Liver (tissue), 9 donors: Measurements from ENCODE around the gene RAN. TPM values are rescaled to one million over a fixed set of nuclear protein-coding genes. Genes with fewer than 3 reads are reported as not detected.

Experiments
- DNase-seq: peaks from one replicate; pipeline ENCODE4 v3.0.0-alpha.2; 2017; ENCODE audit warnings: low spot score
- H3K27ac ChIP-seq, 2 donors: one replicate each; pipeline ENCODE4 v1.7.0; 2013; ENCODE audit warnings: inconsistent platforms in 2 of 2, low read length in 2 of 2, control low read depth in 1 of 2, low read depth in 1 of 2, mild to moderate bottlenecking in 1 of 2
- H3K27me3 ChIP-seq, 4 donors: one replicate each; pipeline versions ENCODE4 v1.6.1 to v1.7.0; 2013; ENCODE audit warnings: low read length in 3 of 4, inconsistent platforms in 1 of 4, mild to moderate bottlenecking in 1 of 4, moderate library complexity in 1 of 4; ENCODE audit not compliant: control insufficient read depth in 4 of 4, insufficient read depth in 4 of 4
- H3K36me3 ChIP-seq, 4 donors: one replicate each; pipeline versions ENCODE4 v1.6.1 to v1.7.0; 2013; ENCODE audit warnings: low read length in 3 of 4, mild to moderate bottlenecking in 3 of 4, low read depth in 1 of 4, moderate library complexity in 1 of 4; ENCODE audit not compliant: control insufficient read depth in 4 of 4, insufficient read depth in 3 of 4
- H3K4me1 ChIP-seq, 4 donors: one replicate each; pipeline versions ENCODE4 v1.6.1 to v1.7.0; 2013; ENCODE audit warnings: low read length in 3 of 4, mild to moderate bottlenecking in 3 of 4, moderate library complexity in 1 of 4; ENCODE audit not compliant: control insufficient read depth in 4 of 4, insufficient read depth in 4 of 4
- H3K4me3 ChIP-seq, 3 donors: one replicate each; pipeline versions ENCODE4 v1.6.1 to v1.7.0; 2013; ENCODE audit warnings: low read length in 3 of 3, control low read depth in 1 of 3, low read depth in 1 of 3, mild to moderate bottlenecking in 1 of 3
- H3K9ac ChIP-seq, 2 donors: one replicate each; pipeline ENCODE4 v1.7.0; 2013; ENCODE audit warnings: low read length in 2 of 2, mild to moderate bottlenecking in 2 of 2, moderate library complexity in 2 of 2, control low read depth in 1 of 2, low read depth in 1 of 2
- H3K9me3 ChIP-seq, 4 donors: one replicate each; pipeline versions ENCODE4 v1.6.1 to v1.7.0; 2013; ENCODE audit warnings: low read length in 3 of 4; ENCODE audit not compliant: control insufficient read depth in 4 of 4
- ATF3 ChIP-seq: IDR thresholded peaks from 2 replicates; pipeline ENCODE4 v1.6.1; 2016; ENCODE audit warnings: antibody characterized with exemption
- CTCF ChIP-seq: fragments of 150-350 bp; IDR thresholded peaks from 2 replicates; pipeline ENCODE4 v1.5.1; 2017; ENCODE audit warnings: improper control_type of control experiment, low read depth, low read length; ENCODE audit not compliant: missing input control
- EGR1 ChIP-seq, 2 donors: IDR thresholded peaks; 2 replicates each; pipeline ENCODE4 v1.6.1; 2016 to 2018; ENCODE audit warnings: antibody characterized with exemption in 2 of 2, low read depth in 2 of 2
- FOXA1 ChIP-seq: IDR thresholded peaks from 2 replicates; pipeline ENCODE4 v1.6.1; 2016; ENCODE audit warnings: antibody characterized with exemption
- FOXA2 ChIP-seq: IDR thresholded peaks from 2 replicates; pipeline ENCODE4 v1.6.1; 2016; ENCODE audit warnings: antibody characterized with exemption
- GABPA ChIP-seq, 2 donors: IDR thresholded peaks in 1 of 2; conservative IDR thresholded peaks in 1 of 2; 2 replicates each; pipeline ENCODE4 v1.6.1; 2016; ENCODE audit warnings: antibody characterized with exemption in 2 of 2, mild to moderate bottlenecking in 1 of 2, moderate library complexity in 1 of 2
- HNF4A ChIP-seq, 2 donors: conservative IDR thresholded peaks; 2 replicates each; pipeline ENCODE4 v1.6.1; 2016; ENCODE audit warnings: antibody characterized with exemption in 2 of 2, mild to moderate bottlenecking in 2 of 2
- HNF4G ChIP-seq: IDR thresholded peaks from 2 replicates; pipeline ENCODE4 v1.6.1; 2016; ENCODE audit warnings: antibody characterized with exemption
- MAX ChIP-seq: IDR thresholded peaks from 2 replicates; pipeline ENCODE4 v1.6.1; 2016; ENCODE audit warnings: antibody characterized with exemption
- NR2F2 ChIP-seq: IDR thresholded peaks from 2 replicates; pipeline ENCODE4 v1.6.1; 2016; ENCODE audit warnings: antibody characterized with exemption
- RAD21 ChIP-seq, 2 donors: IDR thresholded peaks; 2 replicates each; pipeline ENCODE4 v1.6.1; 2016; ENCODE audit warnings: antibody characterized with exemption in 2 of 2, mild to moderate bottlenecking in 2 of 2
- REST ChIP-seq: IDR thresholded peaks from 2 replicates; pipeline ENCODE4 v1.6.1; 2016; ENCODE audit warnings: antibody characterized with exemption, mild to moderate bottlenecking
- RXRA ChIP-seq, 2 donors: IDR thresholded peaks; 2 replicates each; pipeline ENCODE4 v1.6.1; 2017 to 2018; ENCODE audit warnings: antibody characterized with exemption in 2 of 2, mild to moderate bottlenecking in 1 of 2
- SP1 ChIP-seq: IDR thresholded peaks from 2 replicates; pipeline ENCODE4 v1.6.1; 2018; ENCODE audit warnings: antibody characterized with exemption, mild to moderate bottlenecking
- TAF1 ChIP-seq: conservative IDR thresholded peaks from 2 replicates; pipeline ENCODE4 v1.6.1; 2016; ENCODE audit warnings: antibody characterized with exemption, mild to moderate bottlenecking
- YY1 ChIP-seq: IDR thresholded peaks from 2 replicates; pipeline ENCODE4 v1.6.1; 2016; ENCODE audit warnings: antibody characterized with exemption, mild to moderate bottlenecking
- ZBTB33 ChIP-seq: IDR thresholded peaks from 2 replicates; pipeline ENCODE4 v1.6.1; 2016; ENCODE audit warnings: antibody characterized with exemption
- WGBS: extraction: QIAGEN DNeasy Blood & Tissue Kit; methylation state at CpG from one replicate; pipeline ENCODE4 v1.1.7; 2013; 5-methylcytosine and 5-hydroxymethylcytosine counted together
- polyA plus RNA-seq, 2 donors: library from polyadenylated mRNA; stranded (reverse) in 1 of 2; unstranded in 1 of 2; fragments of 200-250 nt in 1 of 2; fragments of >200 nt in 1 of 2; fragmentation: Nextera tagmentation in 1 of 2; extraction: Ambion mirVana in 1 of 2; gene quantifications; one replicate each; pipeline versions ENCODE4 v1.2.1 to v1.2.3, GENCODE V29; 2013 to 2015
- total RNA-seq, 2 donors: library from RNA; depleted of rRNA; stranded (reverse); fragments of >200 nt; gene quantifications; one replicate each; pipeline ENCODE4 v1.2.3, GENCODE V29; 2014
- donor health status: healthy.
- donor health status: healthy.
- donor health status: healthy.
- donor health status: healthy.
- donor health status: healthy.

The RAN gene
- total and polyA plus RNA-seq, 4 donors = 102 to 281 (median 186) TPM

GRCh38 chr12:130830246-130830551 lies 41.7 kb upstream of the RAN start (continued):
- TF ChIP-seq ZBTB33 (no peak), MAX (no peak), HNF4A (conservative IDR thresholded peaks at IDR 0.05) (no peak), RXRA (IDR thresholded peaks at IDR 0.05) (no peak), HNF4G (no peak), RAD21 (IDR thresholded peaks at IDR 0.05) (no peak), SP1 (no peak), EGR1 (IDR thresholded peaks at IDR 0.05; ENCODE audit: low read depth in 2 of 2) (no peak), YY1 (no peak)

GRCh38 chr12:130831246-130831645 lies 40.6 kb upstream of the RAN start:
- H3K27ac ChIP-seq = no peak overlapping the region
- no peaks in the 10 kb centered on the region for H3K27me3 ChIP-seq
- H3K9me3 ChIP-seq = no peaks in the 10 kb centered on the region
- peaks cover 2 to 11% (median 6%) of the 10 kb centered on the region in 4 donors for H3K4me1 ChIP-seq
- H3K9ac ChIP-seq = no peak overlapping the region
- TF ChIP-seq REST (no peak), NR2F2 (no peak)
- H3K36me3 ChIP-seq = no peaks in the 10 kb centered on the region
- H3K4me3 ChIP-seq = no peak overlapping the region
- 93% methylated on average over 4 of the region's 4 CpGs for WGBS
- DNase-seq = no peak

GRCh38 chr12:130831876-130832405 lies 39.9 kb upstream of the RAN start:
- Histone ChIP-seq H3K4me3 (no peak overlapping the region), H3K27me3 (no peaks in the 10 kb centered on the region), H3K4me1 (peaks cover 2 to 11% (median 6%) of the 10 kb centered on the region in 4 donors), H3K36me3 (no peaks in the 10 kb centered on the region), H3K9ac (no peak overlapping the region), H3K9me3 (no peaks in the 10 kb centered on the region), H3K27ac (no peak overlapping the region)
- WGBS = 95% methylated on average over 5 of the region's 5 CpGs
- no peak for DNase-seq
- TF ChIP-seq EGR1 (IDR thresholded peaks at IDR 0.05; ENCODE audit: low read depth in 2 of 2) (no peak), FOXA2 (no peak), YY1 (no peak), HNF4G (no peak), GABPA (IDR thresholded peaks at IDR 0.05 in 1 of 2, conservative IDR thresholded peaks at IDR 0.05 in 1 of 2) (no peak), RAD21 (IDR thresholded peaks at IDR 0.05) (no peak), MAX (no peak), ATF3 (no peak), NR2F2 (no peak), TAF1 (no peak), RXRA (IDR thresholded peaks at IDR 0.05) (no peak), HNF4A (conservative IDR thresholded peaks at IDR 0.05) (no peak), FOXA1 (no peak), CTCF (no peak), REST (no peak)
